Raji (cell line): ENCODE data around the gene GSN.

Source experiments
- POLR2A ChIP-seq: IDR thresholded peaks from 2 replicates; pipeline ENCODE4 v1.6.1; 2011; ENCODE audit warnings: low read depth, low read length, control low read depth; ENCODE audit not compliant: insufficient read depth

GSN gene

DNA sequence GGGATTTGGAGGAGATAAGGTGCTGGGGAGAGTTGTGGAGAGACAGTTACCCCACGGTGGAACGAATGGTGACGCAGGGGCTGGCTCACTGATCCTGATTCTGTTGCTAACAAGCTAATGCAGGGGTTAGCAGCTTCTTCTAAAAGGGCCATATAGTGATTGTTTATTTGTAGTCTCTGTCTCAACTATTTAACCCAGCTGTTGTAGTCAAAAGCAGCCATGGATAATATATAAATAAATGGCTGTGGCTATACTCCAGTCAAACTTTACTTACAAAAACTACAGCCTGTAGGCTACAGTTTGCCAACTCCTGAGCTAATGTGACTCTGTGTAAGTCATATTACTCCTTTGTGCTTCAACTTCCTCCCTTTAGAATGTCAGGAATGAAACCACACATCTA is 80.3 kb downstream of the GSN start:
- no peak for TF ChIP-seq POLR2A

GRCh38 chr9:121349009-121349408 is 81.0 kb downstream of the GSN start:
- no peak for TF ChIP-seq POLR2A

DNA sequence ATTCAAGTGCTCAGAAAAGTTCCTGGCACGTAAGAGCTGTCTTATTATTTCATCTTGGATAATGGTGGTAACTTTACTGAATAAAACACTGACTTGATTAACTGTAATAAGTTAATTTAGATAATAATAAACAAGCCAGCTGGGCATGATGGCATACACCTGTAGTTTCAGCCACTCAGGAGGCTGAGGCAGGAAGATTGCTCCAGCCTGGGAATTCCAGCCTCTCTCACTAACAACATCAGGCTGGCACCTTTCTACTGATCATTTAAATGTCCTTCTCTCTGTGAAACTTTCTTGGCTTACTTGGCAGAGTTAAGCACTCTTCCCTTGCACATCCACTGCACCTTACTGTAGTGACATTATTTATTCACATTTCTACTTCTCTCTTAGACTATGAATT is 82.1 kb downstream of the GSN start:
- no peak for TF ChIP-seq POLR2A

DNA sequence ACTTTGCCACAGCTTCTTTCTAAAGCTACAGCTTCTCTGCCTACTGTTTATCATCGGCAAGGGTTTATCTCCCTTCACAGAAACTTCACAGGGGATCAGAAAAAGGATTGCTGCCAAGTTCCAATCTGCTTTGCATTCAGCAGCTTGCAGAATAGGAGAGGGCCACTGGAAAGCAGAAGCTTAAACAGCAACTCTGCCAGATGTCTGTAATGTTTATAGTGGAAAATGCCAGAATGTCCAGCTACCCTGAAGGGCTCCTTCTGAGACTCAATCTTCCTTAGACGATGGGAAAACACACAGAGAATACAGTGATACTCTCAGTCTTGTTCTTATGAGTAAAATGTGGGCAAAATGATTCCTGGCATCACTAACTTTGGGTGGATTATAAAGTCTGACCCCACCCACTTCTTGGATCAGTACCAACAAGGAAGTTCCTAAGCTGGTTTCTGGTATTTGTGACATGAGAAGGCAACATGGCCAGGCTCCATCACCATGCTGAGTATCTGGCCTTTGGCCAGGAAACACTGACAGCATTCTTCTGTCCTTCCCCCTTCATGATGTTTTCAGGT is 83.1 kb downstream of the GSN start:
- no peak for TF ChIP-seq POLR2A

DNA sequence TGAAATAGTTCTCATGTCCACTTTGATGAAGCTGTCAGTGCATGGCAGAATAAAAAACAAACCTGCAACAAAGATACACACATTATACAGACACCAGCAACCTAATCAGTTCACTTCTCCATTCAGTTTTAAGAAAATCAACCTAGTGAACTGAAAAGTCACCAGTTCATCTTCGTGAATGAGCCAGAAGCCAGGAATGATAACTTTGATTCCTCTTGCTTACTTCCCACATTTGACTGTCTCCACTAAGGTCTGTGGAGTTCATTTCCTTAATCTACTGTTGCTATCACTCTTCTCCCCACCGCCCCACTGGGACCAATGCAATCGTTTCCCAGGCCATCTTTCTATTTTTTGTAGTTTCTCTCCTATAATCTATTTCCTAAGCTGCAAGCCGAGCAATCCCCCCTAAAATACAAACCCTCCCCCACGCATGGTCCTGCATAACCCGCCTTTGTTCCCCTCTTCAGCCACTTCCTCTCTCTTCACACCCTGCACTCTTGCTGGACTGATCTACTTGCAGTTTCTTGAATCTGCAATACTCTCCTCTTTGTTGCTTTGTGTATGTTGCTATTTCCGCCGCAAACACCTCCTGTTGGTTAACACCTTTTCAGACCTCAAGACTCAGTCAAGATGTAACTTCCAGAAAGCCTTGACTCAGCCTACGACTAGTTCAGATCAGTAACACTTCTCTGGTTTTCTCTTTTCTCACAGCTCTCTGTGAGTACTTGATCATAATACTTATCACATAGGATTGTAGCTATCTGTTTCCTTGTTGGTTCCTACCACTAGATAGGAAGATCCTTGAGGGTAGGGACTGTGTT is 85.5 kb downstream of the GSN start:
- no peak for TF ChIP-seq POLR2A

DNA sequence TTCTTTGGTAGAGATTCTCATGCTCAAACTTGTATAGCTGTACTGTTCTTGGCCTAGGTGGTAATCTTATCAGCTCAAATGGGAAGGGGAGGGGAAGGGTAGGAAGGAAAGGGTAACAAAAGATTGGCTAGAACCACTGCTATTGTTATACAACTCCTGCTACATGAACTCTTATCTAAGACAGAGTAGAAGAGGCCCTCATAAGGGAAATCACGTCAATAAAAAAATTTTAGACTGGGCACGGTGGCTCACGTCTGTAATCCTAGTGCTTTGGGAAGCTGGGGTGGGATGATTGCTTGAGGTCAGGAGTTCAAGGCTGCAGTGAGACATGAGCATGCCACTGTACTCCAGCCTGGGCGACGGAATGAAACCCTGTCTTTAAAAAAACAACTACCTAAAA is 86.2 kb downstream of the GSN start:
- TF ChIP-seq POLR2A: no peak

DNA sequence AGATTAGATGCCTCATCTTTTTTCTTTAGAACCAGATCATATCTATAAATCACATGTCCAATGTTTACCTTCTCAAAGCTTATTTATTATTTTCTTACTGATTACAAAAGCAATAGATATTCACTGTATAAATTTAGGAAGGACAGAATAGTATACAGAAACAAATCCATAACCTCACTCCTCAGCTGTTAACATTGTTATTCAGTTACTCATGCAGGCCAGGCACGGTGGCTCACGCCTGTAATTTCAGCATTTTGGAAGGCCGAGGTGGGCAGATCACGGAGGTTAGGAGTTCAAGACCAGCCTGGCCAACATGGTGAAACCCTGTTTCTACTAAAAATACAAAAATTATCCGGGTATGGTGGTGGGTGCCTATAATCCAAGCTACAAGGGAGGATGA is 86.8 kb downstream of the GSN start:
- no peak for TF ChIP-seq POLR2A

GRCh38 chr9:121357011-121357410 is 89.0 kb downstream of the GSN start:
- no peak for TF ChIP-seq POLR2A

DNA sequence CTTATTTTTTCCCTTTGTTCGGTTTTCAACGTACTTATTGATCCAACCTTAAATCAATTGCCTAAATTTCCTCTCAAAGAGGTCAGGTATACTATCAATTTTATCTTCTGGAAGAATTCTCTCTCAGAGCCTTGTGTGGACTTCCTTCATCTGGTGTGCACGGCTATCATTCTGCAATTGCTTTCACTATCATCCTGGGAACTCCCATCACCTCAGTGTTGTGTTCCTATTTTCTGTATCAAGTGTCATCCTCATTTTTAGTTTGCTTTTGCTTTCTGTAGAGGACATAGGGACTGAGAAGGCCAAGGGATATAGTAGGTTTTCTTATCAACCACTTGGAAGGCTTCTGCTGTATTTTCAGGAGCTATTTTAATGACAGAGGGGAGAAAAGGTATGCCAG is 90.8 kb downstream of the GSN start:
- no peak for TF ChIP-seq POLR2A

DNA sequence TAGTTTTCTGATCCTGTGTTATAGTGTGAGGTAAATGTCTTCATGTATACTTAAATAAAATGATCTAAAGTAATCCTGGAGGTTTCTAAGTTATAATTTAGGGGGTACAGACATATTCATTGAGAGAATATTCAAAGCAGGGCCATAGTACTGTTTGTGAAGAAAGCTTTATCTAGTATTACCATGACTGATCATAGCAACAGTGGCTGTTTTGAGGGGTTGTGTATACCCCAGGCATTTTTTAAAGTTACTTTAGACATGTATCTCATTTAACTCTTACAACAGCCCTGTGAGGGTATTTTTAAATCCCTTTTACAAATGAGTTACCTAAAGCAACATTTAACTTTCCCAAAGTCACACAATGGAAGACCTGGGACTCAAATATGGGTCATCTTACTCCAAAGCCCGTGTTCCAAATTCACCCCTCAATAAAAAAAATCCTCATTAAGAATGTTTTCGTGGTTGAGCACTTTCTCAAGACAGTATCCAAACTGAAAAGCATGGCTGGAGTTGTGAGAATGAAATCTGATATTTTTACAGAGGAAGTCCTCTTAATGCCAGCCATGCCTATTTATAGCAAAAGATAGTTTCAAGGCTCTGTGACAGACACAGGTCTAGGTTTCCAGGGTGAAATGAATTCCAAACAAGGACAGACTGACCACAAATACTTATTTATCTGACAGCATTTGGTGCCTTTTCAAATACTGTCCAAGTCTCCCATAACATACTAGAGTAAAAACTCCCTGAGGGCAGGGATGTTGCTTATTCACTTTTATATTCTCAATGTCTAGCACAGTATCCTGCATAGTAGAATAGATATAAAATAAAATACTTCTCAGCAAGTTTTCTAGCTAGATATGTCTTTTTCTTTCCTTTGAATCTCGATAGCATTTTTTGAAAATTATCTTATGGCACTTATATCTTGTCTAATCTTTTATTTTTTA is 91.7 kb downstream of the GSN start:
- no peak for TF ChIP-seq POLR2A

DNA sequence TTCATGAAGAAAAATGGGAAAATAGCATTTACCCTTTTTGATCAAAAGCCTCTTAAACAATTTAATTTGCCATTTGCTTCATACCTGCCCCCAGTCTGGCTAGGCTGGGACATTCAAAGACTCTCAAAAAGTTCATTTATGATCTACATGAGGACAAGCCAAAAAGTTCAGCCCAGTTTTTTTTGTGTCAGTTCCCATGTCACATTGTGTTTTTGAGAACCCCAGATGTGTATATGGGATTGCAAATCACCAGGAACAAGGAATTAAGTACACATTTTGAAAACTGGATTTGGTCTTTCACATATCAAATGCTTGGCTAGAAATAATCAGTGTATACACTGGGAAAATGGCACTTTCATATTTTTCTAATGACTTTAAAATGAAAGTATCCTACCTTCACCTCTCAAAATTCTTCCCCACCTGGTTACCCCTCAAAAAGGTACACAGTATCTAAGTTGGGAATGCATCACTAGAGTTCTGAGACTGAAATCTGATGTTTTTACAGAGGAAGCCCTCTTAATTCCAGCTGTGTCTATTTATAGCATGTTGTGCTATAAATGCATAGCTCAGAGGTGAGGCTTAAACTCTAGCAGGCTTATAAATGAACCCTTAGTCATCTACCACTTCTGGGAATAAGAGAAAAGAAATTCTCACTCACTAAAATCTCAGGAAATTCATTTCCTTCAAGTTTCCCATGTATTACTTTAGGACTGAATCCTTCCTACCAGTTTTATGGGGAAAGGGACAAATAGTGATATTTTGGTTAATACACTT is 92.8 kb downstream of the GSN start:
- no peak for TF ChIP-seq POLR2A

DNA sequence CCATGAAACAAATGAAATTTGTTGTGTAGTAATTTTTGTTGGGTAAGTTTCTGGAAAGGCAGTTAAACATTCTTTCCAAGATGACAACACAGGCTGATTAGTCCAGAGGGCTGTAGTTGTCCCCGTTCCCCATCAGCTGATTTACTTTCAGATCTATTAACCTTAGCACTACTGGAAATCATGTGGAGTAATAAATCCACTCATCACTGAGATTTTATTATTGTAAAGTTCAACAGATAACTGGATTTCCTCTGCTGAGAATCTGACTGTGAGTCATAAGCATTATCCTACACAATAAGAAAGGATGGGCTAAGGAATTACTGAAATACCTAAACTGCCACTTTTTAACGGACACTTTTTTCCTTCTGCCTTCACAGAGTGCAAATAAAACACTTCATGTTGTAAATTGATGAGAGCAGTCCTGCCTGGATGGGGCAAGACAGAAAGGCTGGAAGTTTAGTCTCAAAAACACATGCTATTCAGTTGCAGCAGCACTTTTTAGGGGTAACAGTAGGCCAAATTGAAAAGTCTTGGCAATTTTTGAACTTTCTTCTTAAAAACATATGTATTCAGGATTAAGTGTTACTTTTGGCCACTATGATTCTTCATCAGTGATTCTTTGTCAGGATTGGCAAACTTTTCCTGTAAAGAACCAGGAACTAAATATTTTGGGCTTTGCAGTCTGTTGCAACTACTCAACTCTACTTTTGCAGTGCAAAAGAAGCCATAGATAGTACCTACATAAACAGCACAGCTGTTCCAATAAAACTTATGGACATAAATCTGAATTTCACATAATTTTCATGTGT is 95.1 kb downstream of the GSN start:
- TF ChIP-seq POLR2A: no peak

- TF ChIP-seq POLR2A: no peak
Measured at GRCh38 chr9:121363622-121363961, 95.6 kb downstream of the GSN start.

GRCh38 chr9:121364077-121364476 is 96.1 kb downstream of the GSN start:
- TF ChIP-seq POLR2A: no peak
